ENCODE data around the gene ABL1.
"Not testable (repeated sequence)": the region's sequence is repeated elsewhere in the genome, so short reads cannot be mapped to it uniquely, and the experiment has no call there.

DNA sequence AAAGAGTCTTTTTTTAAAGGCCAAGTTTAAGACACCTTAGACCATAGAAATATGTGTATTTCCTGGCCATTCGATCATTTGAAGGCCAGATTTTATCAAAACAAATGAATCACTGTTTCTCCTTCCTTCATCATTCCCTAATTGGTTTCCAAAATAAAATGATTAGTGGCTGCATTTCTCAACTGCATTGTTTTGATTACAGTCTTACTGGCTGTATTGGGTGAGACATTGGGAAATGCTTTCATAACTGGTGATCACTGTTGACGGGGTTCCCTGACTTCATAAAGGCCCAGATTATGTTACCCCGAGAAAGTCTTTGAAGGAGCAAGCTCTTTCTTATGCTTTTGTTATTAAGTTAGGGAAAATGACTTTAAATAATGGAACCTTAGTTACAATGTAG lies 40.6 kb upstream of the ABL1 start:
- TF ChIP-seq, protein P1, sequence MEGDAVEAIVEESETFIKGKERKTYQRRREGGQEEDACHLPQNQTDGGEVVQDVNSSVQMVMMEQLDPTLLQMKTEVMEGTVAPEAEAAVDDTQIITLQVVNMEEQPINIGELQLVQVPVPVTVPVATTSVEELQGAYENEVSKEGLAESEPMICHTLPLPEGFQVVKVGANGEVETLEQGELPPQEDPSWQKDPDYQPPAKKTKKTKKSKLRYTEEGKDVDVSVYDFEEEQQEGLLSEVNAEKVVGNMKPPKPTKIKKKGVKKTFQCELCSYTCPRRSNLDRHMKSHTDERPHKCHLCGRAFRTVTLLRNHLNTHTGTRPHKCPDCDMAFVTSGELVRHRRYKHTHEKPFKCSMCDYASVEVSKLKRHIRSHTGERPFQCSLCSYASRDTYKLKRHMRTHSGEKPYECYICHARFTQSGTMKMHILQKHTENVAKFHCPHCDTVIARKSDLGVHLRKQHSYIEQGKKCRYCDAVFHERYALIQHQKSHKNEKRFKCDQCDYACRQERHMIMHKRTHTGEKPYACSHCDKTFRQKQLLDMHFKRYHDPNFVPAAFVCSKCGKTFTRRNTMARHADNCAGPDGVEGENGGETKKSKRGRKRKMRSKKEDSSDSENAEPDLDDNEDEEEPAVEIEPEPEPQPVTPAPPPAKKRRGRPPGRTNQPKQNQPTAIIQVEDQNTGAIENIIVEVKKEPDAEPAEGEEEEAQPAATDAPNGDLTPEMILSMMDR (IDR thresholded peaks at IDR 0.05; ENCODE audit: borderline replicate concordance, extremely low read depth, low read length, poor library complexity, severe bottlenecking), result not testable (repeated sequence)
- TF ChIP-seq EZH2 (IDR thresholded peaks at IDR 0.05; ENCODE audit: borderline replicate concordance, low read depth, low read length, severe bottlenecking), result not testable (repeated sequence)
